Liver (tissue), 9 donors: ENCODE measurements around the gene DHX35. TPM values are rescaled to one million over a fixed set of nuclear protein-coding genes. Genes with fewer than 3 reads are reported as not detected.

ENCODE experiments used
- DNase-seq: peaks from one replicate; pipeline ENCODE4 v3.0.0-alpha.2; 2017; ENCODE audit warnings: low spot score
- H3K27ac ChIP-seq, 2 donors: one replicate each; pipeline ENCODE4 v1.7.0; 2013; ENCODE audit warnings: inconsistent platforms in 2 of 2, low read length in 2 of 2, control low read depth in 1 of 2, low read depth in 1 of 2, mild to moderate bottlenecking in 1 of 2
- H3K27me3 ChIP-seq, 4 donors: one replicate each; pipeline versions ENCODE4 v1.6.1 to v1.7.0; 2013; ENCODE audit warnings: low read length in 3 of 4, inconsistent platforms in 1 of 4, mild to moderate bottlenecking in 1 of 4, moderate library complexity in 1 of 4; ENCODE audit not compliant: control insufficient read depth in 4 of 4, insufficient read depth in 4 of 4
- H3K36me3 ChIP-seq, 4 donors: one replicate each; pipeline versions ENCODE4 v1.6.1 to v1.7.0; 2013; ENCODE audit warnings: low read length in 3 of 4, mild to moderate bottlenecking in 3 of 4, low read depth in 1 of 4, moderate library complexity in 1 of 4; ENCODE audit not compliant: control insufficient read depth in 4 of 4, insufficient read depth in 3 of 4
- H3K4me1 ChIP-seq, 4 donors: one replicate each; pipeline versions ENCODE4 v1.6.1 to v1.7.0; 2013; ENCODE audit warnings: low read length in 3 of 4, mild to moderate bottlenecking in 3 of 4, moderate library complexity in 1 of 4; ENCODE audit not compliant: control insufficient read depth in 4 of 4, insufficient read depth in 4 of 4
- H3K4me3 ChIP-seq, 3 donors: one replicate each; pipeline versions ENCODE4 v1.6.1 to v1.7.0; 2013; ENCODE audit warnings: low read length in 3 of 3, control low read depth in 1 of 3, low read depth in 1 of 3, mild to moderate bottlenecking in 1 of 3
- H3K9ac ChIP-seq, 2 donors: one replicate each; pipeline ENCODE4 v1.7.0; 2013; ENCODE audit warnings: low read length in 2 of 2, mild to moderate bottlenecking in 2 of 2, moderate library complexity in 2 of 2, control low read depth in 1 of 2, low read depth in 1 of 2
- H3K9me3 ChIP-seq, 4 donors: one replicate each; pipeline versions ENCODE4 v1.6.1 to v1.7.0; 2013; ENCODE audit warnings: low read length in 3 of 4; ENCODE audit not compliant: control insufficient read depth in 4 of 4
- EGR1 ChIP-seq, 2 donors: IDR thresholded peaks; 2 replicates each; pipeline ENCODE4 v1.6.1; 2016 to 2018; ENCODE audit warnings: antibody characterized with exemption in 2 of 2, low read depth in 2 of 2
- FOXA1 ChIP-seq: IDR thresholded peaks from 2 replicates; pipeline ENCODE4 v1.6.1; 2016; ENCODE audit warnings: antibody characterized with exemption
- GABPA ChIP-seq, 2 donors: IDR thresholded peaks in 1 of 2; conservative IDR thresholded peaks in 1 of 2; 2 replicates each; pipeline ENCODE4 v1.6.1; 2016; ENCODE audit warnings: antibody characterized with exemption in 2 of 2, mild to moderate bottlenecking in 1 of 2, moderate library complexity in 1 of 2
- HNF4A ChIP-seq, 2 donors: conservative IDR thresholded peaks; 2 replicates each; pipeline ENCODE4 v1.6.1; 2016; ENCODE audit warnings: antibody characterized with exemption in 2 of 2, mild to moderate bottlenecking in 2 of 2
- HNF4G ChIP-seq: IDR thresholded peaks from 2 replicates; pipeline ENCODE4 v1.6.1; 2016; ENCODE audit warnings: antibody characterized with exemption
- JUND ChIP-seq, 2 donors: IDR thresholded peaks; 2 replicates each; pipeline ENCODE4 v1.6.1; 2016; ENCODE audit warnings: antibody characterized with exemption in 2 of 2
- RXRA ChIP-seq, 2 donors: IDR thresholded peaks; 2 replicates each; pipeline ENCODE4 v1.6.1; 2017 to 2018; ENCODE audit warnings: antibody characterized with exemption in 2 of 2, mild to moderate bottlenecking in 1 of 2
- SP1 ChIP-seq: IDR thresholded peaks from 2 replicates; pipeline ENCODE4 v1.6.1; 2018; ENCODE audit warnings: antibody characterized with exemption, mild to moderate bottlenecking
- TAF1 ChIP-seq: conservative IDR thresholded peaks from 2 replicates; pipeline ENCODE4 v1.6.1; 2016; ENCODE audit warnings: antibody characterized with exemption, mild to moderate bottlenecking
- YY1 ChIP-seq: IDR thresholded peaks from 2 replicates; pipeline ENCODE4 v1.6.1; 2016; ENCODE audit warnings: antibody characterized with exemption, mild to moderate bottlenecking
- WGBS: extraction: QIAGEN DNeasy Blood & Tissue Kit; methylation state at CpG from one replicate; pipeline ENCODE4 v1.1.7; 2013; 5-methylcytosine and 5-hydroxymethylcytosine counted together
- polyA plus RNA-seq, 2 donors: library from polyadenylated mRNA; stranded (reverse) in 1 of 2; unstranded in 1 of 2; fragments of 200-250 nt in 1 of 2; fragments of >200 nt in 1 of 2; fragmentation: Nextera tagmentation in 1 of 2; extraction: Ambion mirVana in 1 of 2; gene quantifications; one replicate each; pipeline versions ENCODE4 v1.2.1 to v1.2.3, GENCODE V29; 2013 to 2015
- total RNA-seq, 2 donors: library from RNA; depleted of rRNA; stranded (reverse); fragments of >200 nt; gene quantifications; one replicate each; pipeline ENCODE4 v1.2.3, GENCODE V29; 2014
- TF ChIP-seq, protein P1 (sequence below): IDR thresholded peaks from 2 replicates; pipeline ENCODE4 v1.6.1; 2016; ENCODE audit warnings: antibody characterized with exemption
- TF ChIP-seq, protein P2 (sequence below): IDR thresholded peaks from 2 replicates; pipeline ENCODE4 v1.6.1; 2016; ENCODE audit warnings: antibody characterized with exemption, mild to moderate bottlenecking
- TF ChIP-seq, protein P3 (sequence below): IDR thresholded peaks from 2 replicates; pipeline ENCODE4 v1.6.1; 2016; ENCODE audit warnings: antibody characterized with exemption
- TF ChIP-seq, protein P4 (sequence below): fragments of 150-350 bp; IDR thresholded peaks from 2 replicates; pipeline ENCODE4 v1.5.1; 2017; ENCODE audit warnings: improper control_type of control experiment, low read depth, low read length; ENCODE audit not compliant: missing input control
- donor health status: healthy.
- donor health status: healthy.
- donor health status: healthy.
- donor health status: healthy.
- donor health status: healthy.

Gene DHX35
- total and polyA plus RNA-seq, 4 donors, result 2.7 to 10.6 (median 4.8) TPM

- Histone ChIP-seq H3K9me3 (no peaks in the 10 kb centered on the region), H3K36me3 (peaks cover 15 to 67% (median 30%) of the 10 kb centered on the region in 4 donors), H3K27ac (no peak overlapping the region)
These were observed 78.0 kb downstream of the DHX35 start for GRCh38 chr20:39040116-39040515.

GRCh38 chr20:39041067-39041466 lies 78.9 kb downstream of the DHX35 start:
- no peak for DNase-seq
- Histone ChIP-seq H3K4me1 (no peaks in the 10 kb centered on the region), H3K9ac (no peak overlapping the region), H3K4me3 (no peak overlapping the region), H3K27ac (no peak overlapping the region), H3K9me3 (no peaks in the 10 kb centered on the region), H3K36me3 (peaks cover 13 to 57% (median 24%) of the 10 kb centered on the region in 4 donors), H3K27me3 (no peaks in the 10 kb centered on the region)
- WGBS, result 97% methylated on average over 7 of the region's 7 CpGs
- TF ChIP-seq YY1 (no peak), EGR1 (IDR thresholded peaks at IDR 0.05; ENCODE audit: low read depth in 2 of 2) (no peak), SP1 (no peak), RXRA (IDR thresholded peaks at IDR 0.05) (no peak), HNF4A (conservative IDR thresholded peaks at IDR 0.05) (no peak), FOXA1 (no peak), GABPA (IDR thresholded peaks at IDR 0.05 in 1 of 2, conservative IDR thresholded peaks at IDR 0.05 in 1 of 2) (no peak), JUND (IDR thresholded peaks at IDR 0.05) (no peak), HNF4G (no peak)
- TF ChIP-seq, protein P1, sequence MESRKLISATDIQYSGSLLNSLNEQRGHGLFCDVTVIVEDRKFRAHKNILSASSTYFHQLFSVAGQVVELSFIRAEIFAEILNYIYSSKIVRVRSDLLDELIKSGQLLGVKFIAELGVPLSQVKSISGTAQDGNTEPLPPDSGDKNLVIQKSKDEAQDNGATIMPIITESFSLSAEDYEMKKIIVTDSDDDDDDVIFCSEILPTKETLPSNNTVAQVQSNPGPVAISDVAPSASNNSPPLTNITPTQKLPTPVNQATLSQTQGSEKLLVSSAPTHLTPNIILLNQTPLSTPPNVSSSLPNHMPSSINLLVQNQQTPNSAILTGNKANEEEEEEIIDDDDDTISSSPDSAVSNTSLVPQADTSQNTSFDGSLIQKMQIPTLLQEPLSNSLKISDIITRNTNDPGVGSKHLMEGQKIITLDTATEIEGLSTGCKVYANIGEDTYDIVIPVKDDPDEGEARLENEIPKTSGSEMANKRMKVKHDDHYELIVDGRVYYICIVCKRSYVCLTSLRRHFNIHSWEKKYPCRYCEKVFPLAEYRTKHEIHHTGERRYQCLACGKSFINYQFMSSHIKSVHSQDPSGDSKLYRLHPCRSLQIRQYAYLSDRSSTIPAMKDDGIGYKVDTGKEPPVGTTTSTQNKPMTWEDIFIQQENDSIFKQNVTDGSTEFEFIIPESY, result no peak
- TF ChIP-seq, protein P2, sequence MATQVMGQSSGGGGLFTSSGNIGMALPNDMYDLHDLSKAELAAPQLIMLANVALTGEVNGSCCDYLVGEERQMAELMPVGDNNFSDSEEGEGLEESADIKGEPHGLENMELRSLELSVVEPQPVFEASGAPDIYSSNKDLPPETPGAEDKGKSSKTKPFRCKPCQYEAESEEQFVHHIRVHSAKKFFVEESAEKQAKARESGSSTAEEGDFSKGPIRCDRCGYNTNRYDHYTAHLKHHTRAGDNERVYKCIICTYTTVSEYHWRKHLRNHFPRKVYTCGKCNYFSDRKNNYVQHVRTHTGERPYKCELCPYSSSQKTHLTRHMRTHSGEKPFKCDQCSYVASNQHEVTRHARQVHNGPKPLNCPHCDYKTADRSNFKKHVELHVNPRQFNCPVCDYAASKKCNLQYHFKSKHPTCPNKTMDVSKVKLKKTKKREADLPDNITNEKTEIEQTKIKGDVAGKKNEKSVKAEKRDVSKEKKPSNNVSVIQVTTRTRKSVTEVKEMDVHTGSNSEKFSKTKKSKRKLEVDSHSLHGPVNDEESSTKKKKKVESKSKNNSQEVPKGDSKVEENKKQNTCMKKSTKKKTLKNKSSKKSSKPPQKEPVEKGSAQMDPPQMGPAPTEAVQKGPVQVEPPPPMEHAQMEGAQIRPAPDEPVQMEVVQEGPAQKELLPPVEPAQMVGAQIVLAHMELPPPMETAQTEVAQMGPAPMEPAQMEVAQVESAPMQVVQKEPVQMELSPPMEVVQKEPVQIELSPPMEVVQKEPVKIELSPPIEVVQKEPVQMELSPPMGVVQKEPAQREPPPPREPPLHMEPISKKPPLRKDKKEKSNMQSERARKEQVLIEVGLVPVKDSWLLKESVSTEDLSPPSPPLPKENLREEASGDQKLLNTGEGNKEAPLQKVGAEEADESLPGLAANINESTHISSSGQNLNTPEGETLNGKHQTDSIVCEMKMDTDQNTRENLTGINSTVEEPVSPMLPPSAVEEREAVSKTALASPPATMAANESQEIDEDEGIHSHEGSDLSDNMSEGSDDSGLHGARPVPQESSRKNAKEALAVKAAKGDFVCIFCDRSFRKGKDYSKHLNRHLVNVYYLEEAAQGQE, result no peak

More at GRCh38 chr20:39040116-39040515, 78.0 kb downstream of the DHX35 start:
- no peak for DNase-seq
- Histone ChIP-seq H3K4me1 (no peaks in the 10 kb centered on the region), H3K27me3 (no peaks in the 10 kb centered on the region), H3K9ac (no peak overlapping the region), H3K4me3 (no peak overlapping the region)
- WGBS, result 97% methylated on average over 6 of the region's 6 CpGs
- TF ChIP-seq, protein P2, result no peak
- TF ChIP-seq, protein P1, result no peak
- TF ChIP-seq TAF1, result no peak
- TF ChIP-seq HNF4G, result no peak
- TF ChIP-seq, protein P3, sequence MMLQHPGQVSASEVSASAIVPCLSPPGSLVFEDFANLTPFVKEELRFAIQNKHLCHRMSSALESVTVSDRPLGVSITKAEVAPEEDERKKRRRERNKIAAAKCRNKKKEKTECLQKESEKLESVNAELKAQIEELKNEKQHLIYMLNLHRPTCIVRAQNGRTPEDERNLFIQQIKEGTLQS, result no peak
- TF ChIP-seq, protein P4, sequence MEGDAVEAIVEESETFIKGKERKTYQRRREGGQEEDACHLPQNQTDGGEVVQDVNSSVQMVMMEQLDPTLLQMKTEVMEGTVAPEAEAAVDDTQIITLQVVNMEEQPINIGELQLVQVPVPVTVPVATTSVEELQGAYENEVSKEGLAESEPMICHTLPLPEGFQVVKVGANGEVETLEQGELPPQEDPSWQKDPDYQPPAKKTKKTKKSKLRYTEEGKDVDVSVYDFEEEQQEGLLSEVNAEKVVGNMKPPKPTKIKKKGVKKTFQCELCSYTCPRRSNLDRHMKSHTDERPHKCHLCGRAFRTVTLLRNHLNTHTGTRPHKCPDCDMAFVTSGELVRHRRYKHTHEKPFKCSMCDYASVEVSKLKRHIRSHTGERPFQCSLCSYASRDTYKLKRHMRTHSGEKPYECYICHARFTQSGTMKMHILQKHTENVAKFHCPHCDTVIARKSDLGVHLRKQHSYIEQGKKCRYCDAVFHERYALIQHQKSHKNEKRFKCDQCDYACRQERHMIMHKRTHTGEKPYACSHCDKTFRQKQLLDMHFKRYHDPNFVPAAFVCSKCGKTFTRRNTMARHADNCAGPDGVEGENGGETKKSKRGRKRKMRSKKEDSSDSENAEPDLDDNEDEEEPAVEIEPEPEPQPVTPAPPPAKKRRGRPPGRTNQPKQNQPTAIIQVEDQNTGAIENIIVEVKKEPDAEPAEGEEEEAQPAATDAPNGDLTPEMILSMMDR, result no peak
